Fibroblast of pulmonary artery (primary cell): Measurements from ENCODE around the gene IFITM1.
A peak's percentile ranks its signal among the peaks of the same experiment; 100 is the strongest.
"Not testable (repeated sequence)": the region's sequence is repeated elsewhere in the genome, so short reads cannot be mapped to it uniquely, and the experiment has no call there.

Experiments
- DNase-seq: peaks from one replicate; pipeline ENCODE4 v3.0.0-alpha.2; 2010; ENCODE audit warnings: low read depth
- H3K4me3 ChIP-seq: replicated peaks from 2 replicates; pipeline ENCODE4 v1.5.1; 2011; ENCODE audit warnings: low read depth, mild to moderate bottlenecking, control low read depth, low read length, moderate library complexity
- TF ChIP-seq, protein P1 (sequence below): IDR thresholded peaks from 2 replicates; pipeline ENCODE4 v1.5.1; 2011; ENCODE audit warnings: mild to moderate bottlenecking, control low read depth, low read length, inconsistent platforms; ENCODE audit errors: missing control alignments

IFITM1 gene

DNA sequence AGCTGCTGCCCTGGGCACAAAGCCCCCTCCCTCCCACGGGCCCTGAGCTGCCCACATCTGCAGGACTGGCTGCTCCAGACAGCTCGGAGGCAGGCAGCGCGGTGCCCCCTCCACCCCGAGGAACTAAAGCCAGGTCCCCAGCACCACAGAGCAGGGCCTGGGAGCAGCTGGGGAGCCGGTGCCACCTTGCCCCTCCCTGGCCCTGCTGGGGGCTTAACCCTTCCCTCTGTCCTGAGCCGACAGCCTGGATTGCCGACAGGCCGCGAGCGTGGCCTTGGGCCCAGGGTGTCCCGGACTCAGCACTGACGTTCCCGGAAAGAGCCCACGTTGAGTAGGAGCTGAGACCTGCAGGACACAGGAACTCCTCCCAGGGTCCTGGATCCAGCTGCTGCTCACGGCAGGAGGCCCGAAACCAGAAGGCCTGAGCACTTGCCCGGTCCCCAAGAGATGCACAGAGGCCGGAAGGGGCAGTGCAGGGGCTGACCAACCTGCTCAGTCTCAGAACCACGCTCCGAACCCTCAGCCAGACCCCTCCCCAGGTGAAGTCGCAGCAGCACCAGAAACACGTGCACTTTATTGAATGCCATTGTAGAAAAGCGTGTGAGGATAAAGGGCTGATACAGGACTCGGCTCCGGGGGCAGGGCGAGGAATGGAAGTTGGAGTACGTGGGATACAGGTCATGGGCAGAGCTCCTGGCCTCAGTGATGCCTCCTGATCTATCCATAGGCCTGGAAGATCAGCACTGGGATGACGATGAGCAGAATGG, 5.5 kb downstream of the IFITM1 start:
- H3K4me3 ChIP-seq = peak overlapping the region; percentile 75
- not testable (repeated sequence) for DNase-seq

DNA sequence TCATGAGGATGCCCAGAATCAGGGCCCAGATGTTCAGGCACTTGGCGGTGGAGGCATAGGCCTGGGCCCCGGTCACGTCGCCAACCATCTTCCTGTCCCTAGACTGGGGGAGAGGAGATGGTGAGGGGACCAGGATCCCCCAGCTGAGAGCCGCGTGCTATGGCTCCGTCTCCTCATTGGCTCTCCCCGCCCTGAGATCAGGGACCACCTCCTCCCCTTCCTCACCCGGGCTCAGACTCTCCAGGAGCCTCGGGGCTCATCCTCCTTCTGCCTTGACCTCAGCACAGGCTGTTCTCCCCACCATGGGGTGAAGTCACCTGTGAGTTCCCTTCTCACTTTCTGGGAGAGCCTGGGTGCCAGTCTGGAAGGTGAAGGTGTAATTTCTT, 6.0 kb downstream of the IFITM1 start:
- not testable (repeated sequence) for DNase-seq
- peak overlapping the region; percentile 75 for H3K4me3 ChIP-seq

DNA sequence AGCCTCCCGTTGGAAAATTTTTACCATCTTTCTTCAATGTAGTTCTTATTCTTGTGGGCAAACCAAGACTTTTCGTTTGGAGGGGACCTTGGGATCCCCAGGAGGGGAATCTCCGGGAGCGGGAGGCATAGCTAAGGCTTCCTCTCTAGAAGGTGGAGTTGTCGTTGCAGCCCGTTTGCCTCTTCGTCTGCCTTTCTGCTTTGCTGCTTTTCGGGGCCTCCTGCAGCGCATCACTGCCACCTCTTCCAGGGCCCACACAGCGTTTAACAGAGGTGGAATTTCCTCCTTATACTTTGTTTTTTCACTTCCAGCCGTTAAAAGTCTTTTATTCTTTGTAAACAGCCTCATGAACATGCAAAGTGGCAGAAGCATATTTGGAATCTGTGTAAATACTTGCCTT, 10.3 kb downstream of the IFITM1 start:
- DNase-seq = no peak
- TF ChIP-seq, protein P1, sequence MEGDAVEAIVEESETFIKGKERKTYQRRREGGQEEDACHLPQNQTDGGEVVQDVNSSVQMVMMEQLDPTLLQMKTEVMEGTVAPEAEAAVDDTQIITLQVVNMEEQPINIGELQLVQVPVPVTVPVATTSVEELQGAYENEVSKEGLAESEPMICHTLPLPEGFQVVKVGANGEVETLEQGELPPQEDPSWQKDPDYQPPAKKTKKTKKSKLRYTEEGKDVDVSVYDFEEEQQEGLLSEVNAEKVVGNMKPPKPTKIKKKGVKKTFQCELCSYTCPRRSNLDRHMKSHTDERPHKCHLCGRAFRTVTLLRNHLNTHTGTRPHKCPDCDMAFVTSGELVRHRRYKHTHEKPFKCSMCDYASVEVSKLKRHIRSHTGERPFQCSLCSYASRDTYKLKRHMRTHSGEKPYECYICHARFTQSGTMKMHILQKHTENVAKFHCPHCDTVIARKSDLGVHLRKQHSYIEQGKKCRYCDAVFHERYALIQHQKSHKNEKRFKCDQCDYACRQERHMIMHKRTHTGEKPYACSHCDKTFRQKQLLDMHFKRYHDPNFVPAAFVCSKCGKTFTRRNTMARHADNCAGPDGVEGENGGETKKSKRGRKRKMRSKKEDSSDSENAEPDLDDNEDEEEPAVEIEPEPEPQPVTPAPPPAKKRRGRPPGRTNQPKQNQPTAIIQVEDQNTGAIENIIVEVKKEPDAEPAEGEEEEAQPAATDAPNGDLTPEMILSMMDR = no peak
- H3K4me3 ChIP-seq = no peak overlapping the region

DNA sequence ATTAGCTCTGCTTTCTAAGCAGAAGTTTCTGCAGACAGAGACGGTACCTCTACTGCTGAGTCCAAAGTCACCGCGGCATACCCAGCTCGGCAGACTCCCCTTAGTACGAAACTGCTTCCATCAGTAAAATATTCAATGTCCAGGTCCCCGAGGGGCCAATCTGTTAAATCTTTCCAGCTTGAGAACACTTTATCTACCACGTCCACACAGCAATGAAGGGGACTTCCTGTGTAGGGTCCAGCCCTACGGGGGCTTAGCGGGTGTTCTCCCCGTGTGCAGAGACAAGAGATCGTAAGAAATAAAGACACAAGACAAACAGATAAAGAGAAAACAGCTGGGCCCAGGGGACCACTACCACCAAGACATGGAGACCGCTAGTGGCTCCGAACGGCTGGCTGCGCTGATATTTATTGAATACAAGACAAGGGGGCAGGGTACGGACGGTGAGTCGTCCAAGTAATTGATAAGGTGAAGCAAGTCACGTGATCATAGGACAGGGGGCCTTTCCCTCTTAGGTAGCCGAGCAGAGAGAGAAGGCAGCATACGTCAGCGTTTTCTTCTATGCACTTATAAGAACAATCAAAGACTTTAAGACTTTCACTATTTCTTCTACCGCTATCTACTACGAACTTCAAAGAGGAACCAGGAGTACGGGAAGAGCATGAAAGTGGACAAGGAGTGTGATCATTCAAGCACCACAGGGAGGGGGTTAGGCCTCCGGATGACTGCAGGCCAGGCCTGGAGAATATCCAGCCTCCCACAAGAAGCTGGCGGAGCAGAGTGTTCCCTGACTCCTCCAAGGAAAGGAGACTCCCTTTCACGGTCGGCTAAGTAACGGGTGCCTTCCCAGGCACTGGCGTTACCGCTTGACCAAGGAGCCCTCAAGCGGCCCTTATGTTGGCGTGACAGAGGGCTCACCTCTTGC, 11.0 kb downstream of the IFITM1 start:
- peak overlapping the region; percentile 6 for H3K4me3 ChIP-seq
- not testable (repeated sequence) for DNase-seq

DNA sequence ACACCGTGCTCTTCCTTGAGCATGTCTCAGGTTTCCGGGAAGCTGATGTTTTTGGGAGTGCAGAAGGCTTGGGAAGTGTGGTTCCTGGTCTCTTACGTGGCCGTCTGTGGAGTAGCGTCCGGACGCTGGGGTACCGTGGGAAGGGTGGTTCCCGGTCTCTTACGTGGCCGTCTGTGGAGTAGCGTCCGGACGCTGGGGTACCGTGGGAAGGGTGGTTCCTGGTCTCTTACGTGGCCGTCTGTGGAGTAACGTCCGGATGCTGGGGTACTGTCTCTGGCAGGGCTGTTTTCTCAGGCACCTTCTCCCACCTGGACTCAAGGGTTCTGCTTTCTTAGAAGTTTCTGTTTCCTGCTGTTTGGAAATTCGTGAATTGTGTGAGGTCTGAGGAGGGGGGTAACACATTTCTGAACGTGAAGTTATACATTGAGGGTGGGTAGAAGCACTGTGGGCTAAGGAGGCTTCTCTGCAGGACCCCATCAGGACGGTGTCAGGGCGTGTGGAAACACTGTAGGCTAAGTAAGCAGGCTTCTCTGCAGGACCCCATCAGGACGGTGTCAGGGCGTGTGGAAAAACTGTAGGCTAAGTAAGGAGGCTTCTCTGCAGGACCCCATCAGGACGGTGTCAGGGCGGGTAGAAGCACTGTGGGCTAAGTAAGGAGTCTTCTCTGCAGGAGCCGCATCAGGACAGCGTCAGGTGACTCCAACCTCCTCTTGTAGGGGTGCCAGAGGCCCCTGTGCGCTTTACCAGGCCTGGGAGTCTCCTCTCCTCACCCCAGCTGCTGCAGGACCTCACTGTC, 12.2 kb downstream of the IFITM1 start:
- H3K4me3 ChIP-seq = no peak overlapping the region
- DNase-seq = no peak
- TF ChIP-seq, protein P1 = no peak

DNA sequence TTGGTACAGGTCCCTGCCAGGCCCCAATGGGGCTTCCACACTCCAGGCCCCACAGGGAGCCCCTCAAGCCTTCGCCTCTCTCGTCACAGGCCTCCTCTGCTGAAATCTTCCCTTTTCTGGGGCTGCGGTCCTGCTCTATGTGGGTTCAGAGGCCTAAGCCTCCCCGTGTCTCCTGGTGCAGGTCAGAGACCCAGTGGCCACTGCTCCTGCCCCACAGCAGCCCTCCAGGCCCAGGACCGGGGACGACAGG, 12.7 kb downstream of the IFITM1 start:
- no peak for DNase-seq
- TF ChIP-seq, protein P1 = no peak
- no peak overlapping the region for H3K4me3 ChIP-seq

DNA sequence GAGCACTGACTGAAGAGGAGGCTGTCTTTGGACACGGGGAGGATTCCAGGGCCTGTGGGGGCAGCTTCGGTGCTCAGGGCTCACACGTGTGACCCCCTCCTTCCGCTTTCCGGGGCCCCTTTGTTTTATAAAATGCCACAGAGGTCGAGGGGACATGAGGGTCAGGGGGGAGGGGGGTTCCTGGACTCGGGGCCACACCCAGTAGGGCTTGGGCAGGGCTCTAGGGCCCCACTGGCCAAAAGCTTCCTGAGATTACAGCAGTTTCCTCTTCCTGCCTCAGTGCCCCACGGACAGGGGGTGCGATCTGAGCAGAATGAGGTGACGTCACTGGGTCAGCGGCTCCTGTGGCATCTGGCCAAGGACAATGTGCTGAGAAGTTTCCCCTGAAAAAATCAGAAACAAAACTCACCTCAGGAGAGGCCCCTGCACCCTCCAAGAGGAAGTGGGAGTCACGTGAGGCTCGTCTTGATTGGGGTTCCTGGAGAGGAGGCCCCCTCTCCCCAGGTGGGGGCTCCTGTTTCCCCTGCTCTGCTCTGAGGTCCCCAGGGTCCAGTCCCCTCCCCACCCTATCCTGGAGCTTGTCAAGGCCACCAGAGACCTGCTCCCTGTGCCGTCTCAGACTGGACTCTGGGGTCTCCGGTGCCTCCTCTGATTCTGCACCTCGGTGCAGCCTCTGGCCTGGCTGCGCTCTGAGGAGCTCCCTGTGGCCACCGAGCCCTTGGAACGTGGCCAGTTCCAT, 13.2 kb downstream of the IFITM1 start:
- peak overlapping the region; percentile 30 for H3K4me3 ChIP-seq
- TF ChIP-seq, protein P1 = no peak
- DNase-seq = peak; percentile 94

DNA sequence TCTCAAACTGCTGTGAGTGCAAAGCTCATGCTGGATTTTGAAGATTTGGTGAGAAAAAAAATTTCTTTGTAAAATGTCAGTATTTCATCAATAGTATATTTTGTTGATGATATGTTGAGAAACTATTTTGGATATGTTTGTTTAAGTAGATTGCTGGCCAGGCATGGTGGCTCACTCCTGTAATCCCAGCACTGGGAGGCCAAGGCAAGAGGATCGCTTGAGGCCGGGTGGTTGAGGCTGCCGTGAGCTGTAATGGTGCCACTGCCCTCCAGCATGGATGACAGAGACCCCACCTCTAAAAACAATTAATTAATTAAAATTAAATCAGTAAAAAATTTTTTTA, 13.7 kb downstream of the IFITM1 start:
- no peak overlapping the region for H3K4me3 ChIP-seq
- TF ChIP-seq, protein P1 = no peak
- no peak for DNase-seq
